Mammary epithelial cell (primary cell): ENCODE data around the gene COL3A1.

Experiments used
- EZH2 ChIP-seq: IDR thresholded peaks from 2 replicates; pipeline ENCODE4 v1.6.1; 2012; ENCODE audit warnings: low read length, inconsistent platforms, borderline replicate concordance
- TF ChIP-seq, protein P1 (sequence below), 2 donors: IDR thresholded peaks in 1 of 2; conservative IDR thresholded peaks in 1 of 2; 2 replicates each; pipeline ENCODE4 v1.5.1; 2011 to 2012; ENCODE audit warnings: inconsistent platforms in 2 of 2, low read length in 2 of 2, mild to moderate bottlenecking in 2 of 2, control low read depth in 1 of 2, low read depth in 1 of 2; ENCODE audit not compliant: insufficient read depth in 1 of 2; ENCODE audit errors: extremely low read depth in 1 of 2

- TF ChIP-seq, protein P1, sequence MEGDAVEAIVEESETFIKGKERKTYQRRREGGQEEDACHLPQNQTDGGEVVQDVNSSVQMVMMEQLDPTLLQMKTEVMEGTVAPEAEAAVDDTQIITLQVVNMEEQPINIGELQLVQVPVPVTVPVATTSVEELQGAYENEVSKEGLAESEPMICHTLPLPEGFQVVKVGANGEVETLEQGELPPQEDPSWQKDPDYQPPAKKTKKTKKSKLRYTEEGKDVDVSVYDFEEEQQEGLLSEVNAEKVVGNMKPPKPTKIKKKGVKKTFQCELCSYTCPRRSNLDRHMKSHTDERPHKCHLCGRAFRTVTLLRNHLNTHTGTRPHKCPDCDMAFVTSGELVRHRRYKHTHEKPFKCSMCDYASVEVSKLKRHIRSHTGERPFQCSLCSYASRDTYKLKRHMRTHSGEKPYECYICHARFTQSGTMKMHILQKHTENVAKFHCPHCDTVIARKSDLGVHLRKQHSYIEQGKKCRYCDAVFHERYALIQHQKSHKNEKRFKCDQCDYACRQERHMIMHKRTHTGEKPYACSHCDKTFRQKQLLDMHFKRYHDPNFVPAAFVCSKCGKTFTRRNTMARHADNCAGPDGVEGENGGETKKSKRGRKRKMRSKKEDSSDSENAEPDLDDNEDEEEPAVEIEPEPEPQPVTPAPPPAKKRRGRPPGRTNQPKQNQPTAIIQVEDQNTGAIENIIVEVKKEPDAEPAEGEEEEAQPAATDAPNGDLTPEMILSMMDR (conservative IDR thresholded peaks at IDR 0.05 in 1 of 2, IDR thresholded peaks at IDR 0.05 in 1 of 2; ENCODE audit: extremely low read depth in 1 of 2, insufficient read depth in 1 of 2, low read depth in 1 of 2, low read length in 2 of 2) = no peak
- no peak for TF ChIP-seq EZH2
Measured at GRCh38 chr2:188997263-188997662, 23.1 kb downstream of the COL3A1 start.
